Activated CD4-positive, alpha-beta T cell treated with anti-CD3 and anti-CD28 coated beads for 24 hours (primary cell): Measurements from ENCODE around the gene ZFYVE9.
"Not testable (repeated sequence)": the region's sequence is repeated elsewhere in the genome, so short reads cannot be mapped to it uniquely, and the experiment has no call there.

Experiments used
- DNase-seq, 2 donors: peaks; one replicate each; pipeline ENCODE4 v3.0.0-alpha.2; 2020; ENCODE audit warnings: low read depth in 2 of 2

ZFYVE9 gene

GRCh38 chr1:52191395-52191965 is 49.6 kb downstream of the ZFYVE9 start:
- no peak for DNase-seq

- DNase-seq: no peak
Observed at GRCh38 chr1:52192024-52192423, 50.1 kb downstream of the ZFYVE9 start.

GRCh38 chr1:52192436-52192835 is 50.5 kb downstream of the ZFYVE9 start:
- no peak for DNase-seq

- DNase-seq: no peak
Observed at GRCh38 chr1:52193985-52194384, 52.1 kb downstream of the ZFYVE9 start.

GRCh38 chr1:52195161-52195560 is 53.3 kb downstream of the ZFYVE9 start:
- DNase-seq: no peak

GRCh38 chr1:52203935-52204625 is 62.2 kb downstream of the ZFYVE9 start:
- no peak for DNase-seq

GRCh38 chr1:52204696-52205095 is 62.8 kb downstream of the ZFYVE9 start:
- DNase-seq: no peak

- not testable (repeated sequence) for DNase-seq
Observed at GRCh38 chr1:52206686-52207085, 64.8 kb downstream of the ZFYVE9 start.

- DNase-seq: no peak
Observed at GRCh38 chr1:52209429-52209828, 67.5 kb downstream of the ZFYVE9 start.

- DNase-seq: no peak
Observed at GRCh38 chr1:52210044-52210443, 68.2 kb downstream of the ZFYVE9 start.

- no peak for DNase-seq
Observed at GRCh38 chr1:52216907-52217458, 75.1 kb downstream of the ZFYVE9 start.

- no peak for DNase-seq
Observed at GRCh38 chr1:52225174-52225573, 83.3 kb downstream of the ZFYVE9 start.

GRCh38 chr1:52229494-52229893 is 87.6 kb downstream of the ZFYVE9 start:
- no peak for DNase-seq

GRCh38 chr1:52233463-52233862 is 91.6 kb downstream of the ZFYVE9 start:
- DNase-seq: no peak

- no peak for DNase-seq
Observed at GRCh38 chr1:52234014-52234413, 92.1 kb downstream of the ZFYVE9 start.

- DNase-seq: no peak
Observed at GRCh38 chr1:52234708-52235107, 92.8 kb downstream of the ZFYVE9 start.

- no peak for DNase-seq
Observed at GRCh38 chr1:52235646-52236045, 93.8 kb downstream of the ZFYVE9 start.

- no peak for DNase-seq
Observed at GRCh38 chr1:52237430-52237829, 95.5 kb downstream of the ZFYVE9 start.

- DNase-seq: no peak
Observed at GRCh38 chr1:52238474-52238873, 96.6 kb downstream of the ZFYVE9 start.

- no peak for DNase-seq
Observed at GRCh38 chr1:52238887-52239707, 97.2 kb downstream of the ZFYVE9 start.

- DNase-seq: no peak
Observed at GRCh38 chr1:52239708-52240001, 97.8 kb downstream of the ZFYVE9 start.

GRCh38 chr1:52240592-52241210 is 98.8 kb downstream of the ZFYVE9 start:
- no peak for DNase-seq
